GM19468 (cell line): Measurements from ENCODE around the gene FBXL7.

Source experiments
- ATAC-seq: cut with Tn5 transposase; IDR thresholded peaks from one replicate; pipeline ENCODE4 v1.9.1; 2021; ENCODE audit warnings: mild to moderate bottlenecking, moderate library complexity, moderate number of reproducible peaks; ENCODE audit not compliant: unreplicated experiment; ENCODE audit errors: extremely low read depth

The FBXL7 gene

GRCh38 chr5:15959370-15960164, 459.6 kb downstream of the FBXL7 start:
- ATAC-seq = no peak

DNA sequence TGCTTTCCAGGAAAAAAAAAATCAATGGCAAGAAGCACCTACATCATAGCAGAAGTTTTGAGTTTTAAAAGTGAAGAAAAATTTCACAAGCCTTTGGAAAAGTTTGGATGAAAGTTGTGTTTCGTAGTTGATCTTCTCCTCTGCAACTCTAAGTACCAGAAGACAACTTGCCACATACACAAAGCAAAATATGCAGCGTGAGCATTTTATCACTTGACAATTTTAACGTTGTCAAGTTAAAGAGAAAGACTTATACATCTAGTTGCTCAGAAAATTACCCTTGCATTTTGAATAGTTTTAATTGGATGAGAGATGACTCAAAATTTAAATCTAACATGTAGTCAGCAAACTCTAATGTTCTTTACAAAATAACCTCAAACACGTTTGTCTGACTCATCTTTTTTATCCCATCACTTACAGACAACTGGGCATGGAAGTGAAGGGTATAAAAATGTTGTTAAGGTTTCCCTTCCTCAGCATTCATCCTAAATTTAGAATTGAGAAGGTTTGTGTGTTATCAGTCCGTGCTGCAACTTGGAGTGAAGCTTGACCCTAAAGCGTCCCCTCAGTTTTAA, 466.2 kb downstream of the FBXL7 start:
- ATAC-seq = no peak

GRCh38 chr5:15966651-15967050, 466.7 kb downstream of the FBXL7 start:
- ATAC-seq = no peak

- ATAC-seq = no peak
Observed at GRCh38 chr5:15968993-15969392, 469.0 kb downstream of the FBXL7 start.

GRCh38 chr5:15977851-15978250, 477.9 kb downstream of the FBXL7 start:
- no peak for ATAC-seq

DNA sequence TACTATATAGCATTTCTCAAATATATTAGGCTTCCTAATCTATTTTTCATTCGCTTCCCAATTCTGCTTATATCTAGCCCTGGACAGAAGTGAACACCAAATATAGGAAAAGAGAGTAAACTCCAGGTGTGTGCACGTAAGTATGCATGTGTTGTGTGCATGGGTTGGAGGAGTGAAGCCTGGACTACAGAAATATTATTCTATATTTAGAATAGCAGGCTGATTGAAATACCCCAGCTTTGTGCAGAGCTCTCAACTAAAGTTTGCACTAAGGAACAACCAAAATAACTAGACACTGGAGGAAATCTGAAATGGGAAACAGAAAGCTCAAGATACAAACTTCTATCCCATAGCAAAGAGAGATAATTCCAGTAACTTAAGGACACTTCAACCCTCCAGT, 480.9 kb downstream of the FBXL7 start:
- ATAC-seq = no peak

DNA sequence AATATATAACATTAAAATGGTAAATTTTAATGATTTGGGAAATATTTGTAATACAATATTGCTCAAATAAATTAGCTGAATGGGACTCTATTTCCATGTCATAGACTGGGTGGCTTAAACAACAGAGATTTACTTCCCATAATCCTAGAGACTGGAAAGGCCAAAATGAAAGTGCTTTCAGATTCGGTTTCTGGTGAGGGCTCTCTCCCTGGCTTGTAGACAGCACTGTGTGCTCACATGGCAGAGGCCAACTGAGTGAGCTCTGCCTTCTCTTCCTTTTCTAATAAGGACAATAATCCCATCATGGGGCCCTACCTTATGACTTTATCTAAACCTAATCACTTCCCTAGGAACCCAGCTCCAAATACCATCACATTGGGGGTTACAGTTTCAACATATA, 483.4 kb downstream of the FBXL7 start:
- ATAC-seq = no peak
